GM19468 (cell line): ENCODE results near the gene PGLYRP4.
"Not testable (repeated sequence)": the region's sequence is repeated elsewhere in the genome, so short reads cannot be mapped to it uniquely, and the experiment has no call there.

Experiments
- ATAC-seq: cut with Tn5 transposase; IDR thresholded peaks from one replicate; pipeline ENCODE4 v1.9.1; 2021; ENCODE audit warnings: mild to moderate bottlenecking, moderate library complexity, moderate number of reproducible peaks; ENCODE audit not compliant: unreplicated experiment; ENCODE audit errors: extremely low read depth

Gene PGLYRP4

GRCh38 chr1:153341431-153341934, 7.2 kb downstream of the PGLYRP4 start:
- ATAC-seq: no peak

DNA sequence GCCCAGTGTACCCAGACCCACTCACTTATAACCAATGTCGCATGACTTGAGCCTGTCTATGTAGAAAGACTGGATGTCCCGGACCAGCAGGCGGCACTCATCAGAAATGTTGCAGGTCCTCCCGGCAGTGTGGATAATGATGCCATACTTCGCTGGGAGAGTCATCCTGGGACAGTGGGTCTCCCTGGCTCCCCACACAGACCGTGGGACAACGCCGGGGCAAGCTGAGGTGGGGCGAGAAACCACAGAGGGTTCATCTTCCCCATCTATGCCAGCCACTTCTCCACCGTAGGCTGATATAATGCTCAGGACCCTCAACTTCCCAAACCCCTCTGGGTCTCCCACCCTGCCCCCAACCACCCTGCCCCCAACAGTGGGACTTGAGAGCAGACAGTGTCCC, 8.3 kb downstream of the PGLYRP4 start:
- ATAC-seq: no peak

- ATAC-seq: no peak
Measured at GRCh38 chr1:153339802-153340201, 8.8 kb downstream of the PGLYRP4 start.

GRCh38 chr1:153337980-153338853, 10.4 kb downstream of the PGLYRP4 start:
- no peak for ATAC-seq

DNA sequence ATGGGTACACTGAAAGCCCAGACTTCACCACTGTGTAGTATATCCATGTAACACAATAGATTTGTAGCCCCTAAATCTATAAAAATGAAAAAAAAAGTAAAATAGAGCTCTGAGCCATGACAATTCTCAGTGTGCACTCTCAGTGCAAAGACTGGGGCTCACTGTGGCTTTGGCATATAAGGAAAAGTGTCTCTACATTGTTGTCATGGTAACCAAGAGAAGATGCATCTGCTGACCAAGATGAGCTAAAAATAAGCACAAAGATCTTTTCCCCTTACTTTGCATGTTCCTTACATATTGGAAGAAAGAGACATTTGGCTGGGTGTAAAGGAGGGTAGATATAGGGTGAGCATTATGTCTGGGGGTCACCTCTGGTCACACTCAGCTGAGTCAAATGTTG, 12.0 kb downstream of the PGLYRP4 start:
- no peak for ATAC-seq

GRCh38 chr1:153333902-153334301, 14.7 kb downstream of the PGLYRP4 start:
- ATAC-seq: no peak

GRCh38 chr1:153324912-153325311, 23.7 kb downstream of the PGLYRP4 start:
- ATAC-seq: no peak

- no peak for ATAC-seq
Measured at GRCh38 chr1:153322568-153322967, 26.1 kb downstream of the PGLYRP4 start.

DNA sequence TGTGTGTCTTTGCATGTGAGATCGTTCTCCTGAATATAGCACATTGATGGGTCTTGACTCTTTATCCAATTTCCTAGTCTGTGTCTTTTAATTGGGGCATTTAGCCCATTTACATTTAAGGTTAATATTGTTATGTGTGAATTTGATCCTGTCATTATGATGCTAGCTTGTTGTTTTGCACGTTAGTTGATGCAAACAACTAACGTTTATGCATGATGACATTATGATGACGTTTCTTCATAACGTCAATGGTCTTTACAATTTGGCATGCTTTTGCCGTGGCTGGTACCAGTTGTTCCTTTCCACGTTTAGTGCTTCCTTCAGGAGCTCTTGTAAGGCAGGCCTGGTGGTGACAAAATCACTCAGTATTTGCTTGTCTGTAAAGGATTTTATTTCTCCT, 30.5 kb downstream of the PGLYRP4 start:
- ATAC-seq: not testable (repeated sequence)

DNA sequence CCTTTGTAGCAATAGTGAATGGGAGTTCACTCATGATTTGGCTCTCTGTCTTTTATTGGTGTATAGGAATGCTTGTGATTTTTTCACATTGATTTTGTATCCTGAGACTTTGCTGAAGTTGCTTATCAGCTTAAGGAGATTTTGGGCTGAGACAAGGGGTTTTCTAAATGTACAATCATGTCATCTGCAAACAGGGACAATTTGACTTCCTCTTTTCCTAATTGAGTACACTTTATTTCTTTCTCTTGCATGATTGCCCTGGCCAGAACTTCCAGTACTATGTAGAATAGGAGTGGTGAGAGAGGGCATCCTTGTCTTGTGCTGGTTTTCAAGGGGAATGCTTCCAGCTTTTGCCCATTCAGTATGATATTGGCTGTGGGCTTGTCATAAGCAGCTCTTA, 32.6 kb downstream of the PGLYRP4 start:
- not testable (repeated sequence) for ATAC-seq

GRCh38 chr1:153314388-153314787, 34.3 kb downstream of the PGLYRP4 start:
- ATAC-seq: not testable (repeated sequence)

GRCh38 chr1:153313288-153313687, 35.4 kb downstream of the PGLYRP4 start:
- ATAC-seq: no peak

GRCh38 chr1:153312570-153313186, 36.0 kb downstream of the PGLYRP4 start, which contains the start of gene PGLYRP3:
Gene PGLYRP3 (minus strand): TSS chr1:153312952. CDS start chr1:153310665, 2,287 bp downstream.
- no peak for ATAC-seq

- no peak for ATAC-seq
Measured at GRCh38 chr1:153310526-153310925, 38.1 kb downstream of the PGLYRP4 start.

DNA sequence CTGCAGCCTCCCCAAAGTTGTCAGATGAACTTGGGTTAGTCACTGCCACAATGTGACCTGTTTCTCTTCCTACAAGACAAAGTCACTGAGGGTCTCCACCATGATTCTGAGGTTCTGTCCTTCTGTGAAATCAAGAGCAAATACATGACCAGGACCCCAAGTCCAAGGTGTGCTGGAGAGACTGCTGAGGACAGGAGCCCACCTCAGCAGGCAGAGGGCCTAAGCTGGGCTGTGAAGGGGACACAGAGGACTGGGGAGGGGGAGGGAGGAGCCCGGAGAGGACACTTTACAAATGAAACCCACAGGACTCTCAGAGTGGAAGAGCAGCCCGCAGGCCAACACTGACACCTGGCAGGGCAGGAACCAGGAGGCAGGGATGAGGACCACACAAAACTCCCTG, 39.2 kb downstream of the PGLYRP4 start:
- no peak for ATAC-seq

DNA sequence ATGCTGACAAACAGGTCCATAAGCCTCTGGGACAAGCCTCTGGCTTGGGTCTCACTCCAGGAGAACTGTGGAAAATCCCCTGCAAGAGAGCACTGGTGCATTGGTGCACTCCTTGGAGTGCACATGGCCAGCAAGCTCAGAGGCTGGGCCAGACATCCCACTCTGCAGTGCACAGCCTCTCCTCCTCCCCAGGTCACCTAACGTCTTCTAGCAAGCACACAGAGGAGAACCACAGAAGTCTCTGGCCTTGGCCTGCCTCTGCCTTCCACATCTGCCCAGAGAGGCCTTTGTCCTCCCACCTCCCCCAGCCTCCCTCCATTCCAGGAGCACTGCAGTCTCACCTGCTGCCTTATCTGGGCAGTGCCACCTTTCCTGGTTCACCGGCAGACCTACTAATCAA, 40.1 kb downstream of the PGLYRP4 start:
- ATAC-seq: no peak

- no peak for ATAC-seq
Measured at GRCh38 chr1:153307221-153307600, 41.4 kb downstream of the PGLYRP4 start.

- no peak for ATAC-seq
Measured at GRCh38 chr1:153306303-153307220, 42.1 kb downstream of the PGLYRP4 start.

DNA sequence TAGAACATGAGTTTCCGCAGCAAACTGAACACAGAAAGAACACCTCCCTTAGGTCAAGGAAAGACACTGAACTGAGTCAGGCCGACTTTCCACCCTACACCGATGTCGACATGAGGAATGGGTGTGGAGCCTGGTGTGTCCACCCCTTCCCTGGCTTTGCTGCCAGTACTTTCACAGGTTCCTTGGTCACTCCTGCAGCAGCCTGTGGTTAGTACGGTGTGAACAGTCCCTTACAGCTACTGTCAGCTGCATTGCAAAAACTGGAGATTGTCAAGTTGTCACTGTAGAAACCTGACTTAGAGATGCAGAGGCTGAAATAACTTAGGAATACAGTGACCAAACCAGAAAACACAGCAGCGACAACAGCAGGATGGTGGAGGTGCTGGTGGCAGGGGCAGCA, 43.0 kb downstream of the PGLYRP4 start:
- ATAC-seq: no peak

DNA sequence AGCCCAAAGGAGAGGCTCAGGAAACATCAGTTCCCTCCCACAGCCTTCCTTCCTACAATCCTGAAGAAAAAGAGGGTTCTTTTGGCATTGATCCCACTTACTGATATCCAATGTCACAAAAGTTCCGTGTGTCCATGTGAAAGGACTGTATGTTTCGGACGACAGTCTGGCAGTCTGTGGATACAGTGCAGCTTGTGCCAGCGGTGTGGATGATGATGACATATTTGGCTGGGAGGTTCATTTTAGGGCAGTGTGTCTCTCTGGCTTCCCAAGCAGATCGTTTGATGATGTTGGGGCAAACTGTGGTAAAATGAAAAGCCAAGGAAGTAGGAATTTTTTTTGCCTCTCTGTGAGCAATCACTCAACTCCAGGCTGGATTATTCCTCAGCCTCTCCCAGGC, 46.3 kb downstream of the PGLYRP4 start:
- ATAC-seq: no peak
